ENCODE measurements around the gene TRIM69. TPM values are rescaled to one million over a fixed set of nuclear protein-coding genes. Genes with fewer than 3 reads are reported as not detected.

Gene TRIM69
- total and polyA plus RNA-seq, 5 donors from 2014 or later = 38.1 to 61.5 (median 51.4) TPM

DNA sequence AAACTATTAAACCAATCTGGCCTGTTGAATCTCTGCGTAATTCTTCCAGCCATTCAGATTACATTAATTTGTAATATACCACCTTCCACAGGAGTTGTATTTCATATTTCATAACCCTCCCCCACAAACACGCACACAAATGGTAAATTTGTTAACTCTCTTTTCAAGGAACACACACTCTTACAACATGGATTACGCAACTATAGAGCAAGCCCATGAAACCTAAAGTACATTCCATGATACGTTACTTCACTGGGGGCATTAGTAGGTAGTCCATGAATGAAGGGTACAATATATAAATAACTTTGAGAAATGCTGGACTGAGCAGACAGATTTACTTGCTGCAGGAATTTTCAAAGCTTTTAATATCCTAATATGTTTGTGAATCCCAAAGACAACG is 65.0 kb downstream of the TRIM69 start:
- H3K4me1 Mint-ChIP-seq = no peaks in the 10 kb centered on the region
- H3K27ac Mint-ChIP-seq = no peak overlapping the region
- no peak for ATAC-seq (ENCODE audit: low read depth in 2 of 2)
- Histone ChIP-seq H3K27me3 (ENCODE audit: control insufficient read depth, insufficient read depth, low read length) (peaks cover 3% of the 10 kb centered on the region), H3K4me3 (ENCODE audit: low read depth, low read length) (no peak overlapping the region), H3K4me1 (ENCODE audit: control insufficient read depth, insufficient read depth, low read length, poor library complexity, severe bottlenecking) (no peaks in the 10 kb centered on the region), H3K27ac (ENCODE audit: insufficient read depth, low read length, poor library complexity, severe bottlenecking) (no peak overlapping the region), H3K9me3 (ENCODE audit: control insufficient read depth in 2 of 2, low read length in 2 of 2) (no peaks in the 10 kb centered on the region), H3K36me3 (ENCODE audit: control insufficient read depth, insufficient read depth, low read length) (no peaks in the 10 kb centered on the region)
- H3K36me3 Mint-ChIP-seq = no peaks in the 10 kb centered on the region
- DNase-seq = no peak
- peaks cover 18% of the 10 kb centered on the region for H3K27me3 Mint-ChIP-seq
- H3K9me3 Mint-ChIP-seq = peaks cover 0 to 2% (median 0%) of the 10 kb centered on the region in 7 donors
- no peak overlapping the region for H3K4me3 Mint-ChIP-seq

DNA sequence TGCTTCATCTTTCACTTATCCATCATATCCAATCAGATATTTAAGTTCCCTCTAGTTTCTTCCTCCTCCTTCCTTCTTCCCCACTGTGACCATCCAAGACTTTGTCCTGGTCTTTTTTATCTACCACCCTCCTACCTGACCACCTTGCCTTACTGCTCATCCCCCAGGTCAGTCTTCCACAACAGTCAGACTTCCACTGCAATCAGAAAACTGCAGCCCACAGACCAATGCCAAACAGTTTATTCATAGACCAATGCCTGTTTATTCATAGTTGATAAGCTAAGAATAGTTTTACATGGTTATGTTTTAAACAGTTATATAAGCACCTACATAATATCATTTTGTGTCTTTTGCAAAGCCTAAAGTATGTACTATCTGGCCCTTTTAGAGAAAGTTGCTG is 65.5 kb downstream of the TRIM69 start:
- Mint-ChIP-seq H3K4me1 (no peaks in the 10 kb centered on the region), H3K4me3 (no peak overlapping the region), H3K27ac (no peak overlapping the region), H3K36me3 (no peaks in the 10 kb centered on the region), H3K9me3 (peaks cover 0 to 2% (median 0%) of the 10 kb centered on the region in 7 donors), H3K27me3 (peaks cover 17% of the 10 kb centered on the region)
- no peak overlapping the region for H3K27ac ChIP-seq (ENCODE audit: insufficient read depth, low read length, poor library complexity, severe bottlenecking)
- DNase-seq (no peak), ATAC-seq (ENCODE audit: low read depth in 2 of 2) (no peak)
- H3K27me3 ChIP-seq (ENCODE audit: control insufficient read depth, insufficient read depth, low read length) = peaks cover 3% of the 10 kb centered on the region
- no peaks in the 10 kb centered on the region for H3K9me3 ChIP-seq (ENCODE audit: control insufficient read depth in 2 of 2, low read length in 2 of 2)
- no peak overlapping the region for H3K4me3 ChIP-seq (ENCODE audit: low read depth, low read length)
- H3K4me1 ChIP-seq (ENCODE audit: control insufficient read depth, insufficient read depth, low read length, poor library complexity, severe bottlenecking) = no peaks in the 10 kb centered on the region
- H3K36me3 ChIP-seq (ENCODE audit: control insufficient read depth, insufficient read depth, low read length) = no peaks in the 10 kb centered on the region

DNA sequence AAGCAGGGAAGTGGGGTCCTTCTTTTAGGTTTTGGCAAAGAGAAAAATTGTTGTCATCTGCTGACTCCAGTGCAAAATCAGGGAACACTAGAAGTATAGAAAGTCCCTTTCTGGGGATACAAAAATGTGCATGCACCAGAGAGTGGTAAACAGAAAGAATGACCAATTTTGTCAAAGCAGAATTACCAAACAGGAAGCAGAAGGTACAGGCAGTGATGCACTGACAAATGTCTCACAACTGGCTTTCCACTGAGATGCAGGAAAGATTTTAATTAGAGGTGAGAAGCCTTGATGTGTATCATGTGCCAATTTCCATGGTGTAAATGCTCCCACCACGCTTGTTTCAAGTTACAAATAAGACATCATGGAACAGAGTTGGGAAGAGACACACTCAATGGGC is 66.0 kb downstream of the TRIM69 start:
- DNase-seq (no peak), ATAC-seq (ENCODE audit: low read depth in 2 of 2) (no peak)
- Mint-ChIP-seq H3K36me3 (no peaks in the 10 kb centered on the region), H3K9me3 (peaks cover 0 to 2% (median 0%) of the 10 kb centered on the region in 7 donors), H3K4me3 (no peak overlapping the region), H3K27ac (no peak overlapping the region), H3K4me1 (no peaks in the 10 kb centered on the region), H3K27me3 (peaks cover 11% of the 10 kb centered on the region)
- peaks cover 3% of the 10 kb centered on the region for H3K27me3 ChIP-seq (ENCODE audit: control insufficient read depth, insufficient read depth, low read length)
- H3K9me3 ChIP-seq (ENCODE audit: control insufficient read depth in 2 of 2, low read length in 2 of 2) = no peaks in the 10 kb centered on the region
- H3K4me1 ChIP-seq (ENCODE audit: control insufficient read depth, insufficient read depth, low read length, poor library complexity, severe bottlenecking) = no peaks in the 10 kb centered on the region
- no peaks in the 10 kb centered on the region for H3K36me3 ChIP-seq (ENCODE audit: control insufficient read depth, insufficient read depth, low read length)
- no peak overlapping the region for H3K4me3 ChIP-seq (ENCODE audit: low read depth, low read length)
- no peak overlapping the region for H3K27ac ChIP-seq (ENCODE audit: insufficient read depth, low read length, poor library complexity, severe bottlenecking)

DNA sequence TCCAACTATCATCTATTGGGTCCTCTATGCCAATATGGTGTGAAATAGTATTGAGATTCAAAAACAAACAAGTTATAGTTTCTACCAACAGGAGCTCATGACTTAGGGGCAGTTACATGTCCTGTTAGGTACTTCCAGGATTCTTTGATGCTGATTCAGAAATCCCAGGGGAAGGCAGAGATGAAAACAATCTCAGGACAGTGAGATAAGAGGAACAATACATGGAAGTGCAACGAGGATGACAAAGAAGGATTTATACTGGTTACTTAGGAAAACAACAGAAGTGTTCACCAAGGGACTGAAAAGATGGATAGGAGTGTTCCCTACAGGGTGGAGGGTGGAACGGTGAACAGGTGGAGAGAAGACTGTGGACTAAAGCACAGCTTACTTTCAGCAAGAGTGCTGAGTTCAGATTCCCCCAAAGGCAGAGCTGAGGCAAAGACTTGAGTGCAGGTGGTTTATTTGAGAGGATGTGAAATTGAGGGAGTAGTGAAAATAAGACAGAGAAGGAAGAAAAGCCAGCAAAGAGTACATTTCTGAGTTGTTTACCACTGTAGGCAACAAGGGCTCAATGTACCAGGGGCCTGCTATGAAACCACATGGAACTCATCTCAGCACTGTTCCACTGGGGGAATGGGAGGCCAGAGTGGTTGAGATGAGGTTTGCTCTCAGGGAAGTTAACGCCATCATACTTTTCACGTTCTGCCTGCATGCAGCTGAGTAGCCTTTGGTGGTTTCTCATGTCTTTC is 68.1 kb downstream of the TRIM69 start:
- ATAC-seq (ENCODE audit: low read depth in 2 of 2) (no peak), DNase-seq (no peak)
- H3K4me3 ChIP-seq (ENCODE audit: low read depth, low read length) = no peak overlapping the region
- H3K27me3 ChIP-seq (ENCODE audit: control insufficient read depth, insufficient read depth, low read length) = peaks cover 4% of the 10 kb centered on the region
- no peaks in the 10 kb centered on the region for H3K4me1 Mint-ChIP-seq
- H3K9me3 ChIP-seq (ENCODE audit: control insufficient read depth in 2 of 2, low read length in 2 of 2) = no peaks in the 10 kb centered on the region
- no peak overlapping the region for H3K27ac Mint-ChIP-seq
- no peaks in the 10 kb centered on the region for H3K27me3 Mint-ChIP-seq
- no peaks in the 10 kb centered on the region for H3K36me3 ChIP-seq (ENCODE audit: control insufficient read depth, insufficient read depth, low read length)
- no peak overlapping the region for H3K27ac ChIP-seq (ENCODE audit: insufficient read depth, low read length, poor library complexity, severe bottlenecking)
- H3K4me3 Mint-ChIP-seq = no peak overlapping the region
- no peaks in the 10 kb centered on the region for H3K36me3 Mint-ChIP-seq
- H3K4me1 ChIP-seq (ENCODE audit: control insufficient read depth, insufficient read depth, low read length, poor library complexity, severe bottlenecking) = no peaks in the 10 kb centered on the region
- H3K9me3 Mint-ChIP-seq = peaks cover 0 to 2% (median 0%) of the 10 kb centered on the region in 7 donors

DNA sequence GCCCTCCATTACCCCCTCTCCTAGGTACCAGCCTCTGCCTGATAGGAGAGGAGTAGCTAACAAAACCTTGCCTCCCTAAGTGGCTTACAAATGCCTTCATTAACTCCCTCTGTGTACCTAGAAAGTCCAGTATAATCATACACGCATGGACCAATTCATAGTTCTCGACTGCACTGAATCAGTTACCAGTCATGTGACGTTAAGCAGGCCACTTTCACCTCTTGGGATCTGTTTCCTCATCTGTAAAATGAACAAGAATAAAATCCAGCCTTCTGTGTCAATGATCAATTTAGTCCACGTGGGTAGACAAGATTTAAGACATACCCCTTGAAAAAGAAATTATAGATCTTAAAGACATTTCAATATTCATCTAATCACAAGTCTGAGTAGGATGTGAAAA is 72.2 kb downstream of the TRIM69 start:
- Mint-ChIP-seq H3K4me3 (no peak overlapping the region), H3K9me3 (peaks cover 0 to 4% (median 0%) of the 10 kb centered on the region in 7 donors), H3K27ac (no peak overlapping the region), H3K27me3 (peaks cover 11% of the 10 kb centered on the region), H3K4me1 (no peaks in the 10 kb centered on the region), H3K36me3 (no peaks in the 10 kb centered on the region)
- H3K27me3 ChIP-seq (ENCODE audit: control insufficient read depth, insufficient read depth, low read length) = peaks cover 4% of the 10 kb centered on the region
- no peak for ATAC-seq (ENCODE audit: low read depth in 2 of 2)
- no peaks in the 10 kb centered on the region for H3K36me3 ChIP-seq (ENCODE audit: control insufficient read depth, insufficient read depth, low read length)
- no peaks in the 10 kb centered on the region for H3K4me1 ChIP-seq (ENCODE audit: control insufficient read depth, insufficient read depth, low read length, poor library complexity, severe bottlenecking)
- H3K9me3 ChIP-seq (ENCODE audit: control insufficient read depth in 2 of 2, low read length in 2 of 2) = no peaks in the 10 kb centered on the region
- H3K27ac ChIP-seq (ENCODE audit: insufficient read depth, low read length, poor library complexity, severe bottlenecking) = no peak overlapping the region
- H3K4me3 ChIP-seq (ENCODE audit: low read depth, low read length) = no peak overlapping the region
- no peak for DNase-seq

DNA sequence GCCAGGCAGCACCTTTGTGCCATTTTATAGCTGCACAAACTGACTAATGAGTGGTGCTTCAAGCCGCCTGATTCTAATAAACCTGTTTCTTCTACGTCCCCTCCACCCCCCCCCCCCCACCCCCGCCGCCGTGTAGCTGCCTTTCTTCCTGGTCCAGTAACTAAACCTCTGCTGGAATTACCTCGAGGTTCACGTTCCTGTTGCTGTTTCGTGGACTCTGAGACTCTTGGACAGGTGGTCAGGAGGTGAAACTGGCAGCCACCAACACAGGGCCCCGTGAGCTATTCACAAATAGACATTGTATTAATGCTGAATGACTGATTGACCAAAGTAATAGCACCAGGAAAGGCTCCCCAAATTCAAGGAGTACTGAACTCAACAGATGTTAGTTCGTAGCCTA is 73.9 kb downstream of the TRIM69 start:
- DNase-seq (no peak), ATAC-seq (ENCODE audit: low read depth in 2 of 2) (no peak)
- Histone ChIP-seq H3K9me3 (ENCODE audit: control insufficient read depth in 2 of 2, low read length in 2 of 2) (no peaks in the 10 kb centered on the region), H3K36me3 (ENCODE audit: control insufficient read depth, insufficient read depth, low read length) (no peaks in the 10 kb centered on the region), H3K27ac (ENCODE audit: insufficient read depth, low read length, poor library complexity, severe bottlenecking) (no peak overlapping the region), H3K4me1 (ENCODE audit: control insufficient read depth, insufficient read depth, low read length, poor library complexity, severe bottlenecking) (no peaks in the 10 kb centered on the region), H3K4me3 (ENCODE audit: low read depth, low read length) (no peak overlapping the region), H3K27me3 (ENCODE audit: control insufficient read depth, insufficient read depth, low read length) (peaks cover 4% of the 10 kb centered on the region)
- Mint-ChIP-seq H3K4me3 (no peak overlapping the region), H3K9me3 (peaks cover 0 to 2% (median 0%) of the 10 kb centered on the region in 7 donors), H3K27me3 (peaks cover 16% of the 10 kb centered on the region), H3K36me3 (no peaks in the 10 kb centered on the region), H3K4me1 (no peaks in the 10 kb centered on the region), H3K27ac (no peak overlapping the region)

DNA sequence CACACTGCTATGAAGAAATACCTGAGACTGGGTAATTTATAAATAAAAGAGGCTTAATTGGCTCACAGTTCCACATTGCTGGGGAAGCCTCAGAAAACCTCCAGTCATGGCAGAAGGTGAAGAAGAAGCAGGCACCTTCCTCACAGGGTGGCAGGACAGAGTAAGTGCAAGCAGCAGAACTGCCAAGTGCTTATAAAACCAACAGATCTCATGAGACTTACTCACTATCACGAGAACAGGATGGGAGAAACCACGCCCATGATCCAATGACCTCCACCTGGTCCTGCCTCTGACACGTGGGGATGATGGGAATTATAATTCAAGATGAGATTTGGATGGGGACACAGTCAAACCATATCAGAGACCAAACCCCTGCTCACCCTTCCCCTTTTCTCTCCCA is 75.0 kb downstream of the TRIM69 start:
- H3K9me3 Mint-ChIP-seq = peaks cover 0 to 2% (median 0%) of the 10 kb centered on the region in 7 donors
- H3K4me3 Mint-ChIP-seq = no peak overlapping the region
- ATAC-seq (ENCODE audit: low read depth in 2 of 2) (no peak), DNase-seq (no peak)
- no peak overlapping the region for H3K27ac Mint-ChIP-seq
- H3K27ac ChIP-seq (ENCODE audit: insufficient read depth, low read length, poor library complexity, severe bottlenecking) = no peak overlapping the region
- H3K4me1 Mint-ChIP-seq = no peaks in the 10 kb centered on the region
- no peaks in the 10 kb centered on the region for H3K4me1 ChIP-seq (ENCODE audit: control insufficient read depth, insufficient read depth, low read length, poor library complexity, severe bottlenecking)
- H3K27me3 ChIP-seq (ENCODE audit: control insufficient read depth, insufficient read depth, low read length) = peaks cover 4% of the 10 kb centered on the region
- no peaks in the 10 kb centered on the region for H3K36me3 Mint-ChIP-seq
- no peaks in the 10 kb centered on the region for H3K9me3 ChIP-seq (ENCODE audit: control insufficient read depth in 2 of 2, low read length in 2 of 2)
- H3K36me3 ChIP-seq (ENCODE audit: control insufficient read depth, insufficient read depth, low read length) = no peaks in the 10 kb centered on the region
- no peak overlapping the region for H3K4me3 ChIP-seq (ENCODE audit: low read depth, low read length)
- H3K27me3 Mint-ChIP-seq = peaks cover 21% of the 10 kb centered on the region

DNA sequence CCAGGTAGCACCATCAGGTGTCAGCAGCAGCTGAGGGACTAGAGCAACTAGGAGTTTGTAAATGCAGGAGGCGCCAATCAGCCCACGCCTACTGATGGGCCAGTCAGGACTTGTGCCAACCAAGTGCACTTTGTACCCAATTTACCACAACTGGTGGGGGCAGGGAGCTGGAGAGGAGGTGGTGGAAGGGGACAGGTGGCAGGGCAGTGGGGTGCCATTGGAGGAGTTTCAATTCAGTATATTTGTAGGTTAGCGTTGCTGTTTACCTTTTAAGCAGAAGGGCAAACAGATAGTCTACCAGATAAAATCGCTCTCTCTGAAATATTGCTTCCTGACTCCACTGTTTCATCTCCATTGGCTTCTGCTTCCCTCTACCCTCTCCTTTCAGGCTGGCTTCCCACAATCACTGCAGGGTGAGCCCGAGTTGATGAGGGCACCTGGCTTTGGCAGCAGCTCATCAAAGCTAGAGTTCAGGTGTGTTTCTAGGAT is 75.7 kb downstream of the TRIM69 start:
- H3K36me3 Mint-ChIP-seq = no peaks in the 10 kb centered on the region
- H3K27ac ChIP-seq (ENCODE audit: insufficient read depth, low read length, poor library complexity, severe bottlenecking) = no peak overlapping the region

More for the DNA sequence above, 75.7 kb downstream of the TRIM69 start:
- ATAC-seq (ENCODE audit: low read depth in 2 of 2) (no peak), DNase-seq (no peak)
- Mint-ChIP-seq H3K4me1 (no peaks in the 10 kb centered on the region), H3K27ac (no peak overlapping the region), H3K9me3 (peaks cover 0 to 2% (median 0%) of the 10 kb centered on the region in 7 donors), H3K4me3 (no peak overlapping the region), H3K27me3 (peaks cover 26% of the 10 kb centered on the region)
- Histone ChIP-seq H3K4me3 (ENCODE audit: low read depth, low read length) (no peak overlapping the region), H3K27me3 (ENCODE audit: control insufficient read depth, insufficient read depth, low read length) (peaks cover 4% of the 10 kb centered on the region), H3K4me1 (ENCODE audit: control insufficient read depth, insufficient read depth, low read length, poor library complexity, severe bottlenecking) (no peaks in the 10 kb centered on the region), H3K36me3 (ENCODE audit: control insufficient read depth, insufficient read depth, low read length) (no peaks in the 10 kb centered on the region), H3K9me3 (ENCODE audit: control insufficient read depth in 2 of 2, low read length in 2 of 2) (no peaks in the 10 kb centered on the region)

Measured in CD4-positive, CD25-positive, alpha-beta regulatory T cell (primary cell).